Limb (tissue), 2 donors: Measurements from ENCODE around the gene E2F8.

Source experiments
- DNase-seq, 2 donors: peaks; one replicate each; pipeline ENCODE4 v3.0.0-alpha.2; 2016; ENCODE audit errors: extremely low spot score in 2 of 2

The E2F8 gene

GRCh38 chr11:19220903-19221724, 19.6 kb downstream of the E2F8 start:
- DNase-seq, result no peak

GRCh38 chr11:19218786-19219460, 21.8 kb downstream of the E2F8 start:
- peak; percentile 61 to 68 for DNase-seq

GRCh38 chr11:19218216-19218615, 22.5 kb downstream of the E2F8 start:
- DNase-seq, result no peak

- DNase-seq, result no peak
Observed at GRCh38 chr11:19216709-19217374, 23.9 kb downstream of the E2F8 start.

- DNase-seq, result no peak
Observed at GRCh38 chr11:19216021-19216420, 24.7 kb downstream of the E2F8 start.

- DNase-seq, result no peak
Observed at GRCh38 chr11:19209617-19210370, 31.0 kb downstream of the E2F8 start.

- no peak for DNase-seq
Observed at GRCh38 chr11:19208959-19209546, 31.7 kb downstream of the E2F8 start.

- no peak for DNase-seq
Observed at GRCh38 chr11:19208181-19208580, 32.6 kb downstream of the E2F8 start.

- no peak for DNase-seq
Observed at GRCh38 chr11:19204836-19205235, 35.9 kb downstream of the E2F8 start.

GRCh38 chr11:19201737-19202605, 38.8 kb downstream of the E2F8 start, which contains the start of gene CSRP3:
Gene CSRP3 (minus strand): TSS chr11:19201983. CDS start chr11:19192448, 9,535 bp downstream.
- no peak for DNase-seq

GRCh38 chr11:19200410-19201201, 40.1 kb downstream of the E2F8 start:
- DNase-seq, result peak in 1 of 2 donors; percentile 41

- DNase-seq, result peak in 1 of 2 donors; percentile 38
Observed at GRCh38 chr11:19199771-19200170, 41.0 kb downstream of the E2F8 start.

- DNase-seq, result no peak
Observed at GRCh38 chr11:19199048-19199447, 41.7 kb downstream of the E2F8 start.

- no peak for DNase-seq
Observed at GRCh38 chr11:19196432-19196831, 44.3 kb downstream of the E2F8 start.

- no peak for DNase-seq
Observed at GRCh38 chr11:19194620-19195308, 46.0 kb downstream of the E2F8 start.

GRCh38 chr11:19193916-19194315, 46.8 kb downstream of the E2F8 start:
- no peak for DNase-seq

- DNase-seq, result no peak
Observed at GRCh38 chr11:19191530-19192169, 49.1 kb downstream of the E2F8 start.

- DNase-seq, result no peak
Observed at GRCh38 chr11:19187833-19188258, 52.9 kb downstream of the E2F8 start.
